Neural cell (in vitro differentiated cells): ENCODE measurements around the gene HCST. TPM values are rescaled to one million over a fixed set of nuclear protein-coding genes. Genes with fewer than 3 reads are reported as not detected.

Experiments
- H2AFZ ChIP-seq: fragments of 200-600, 300-800 bp; sonication (generic), shearing (Covaris generic); 2 replicates; pipeline ENCODE4 v1.6.0; 2014; ENCODE audit warnings: low read depth, mild to moderate bottlenecking, antibody characterized with exemption, low read length, moderate library complexity
- H3F3A ChIP-seq: fragments of 200-600 bp; shearing (Covaris generic); 2 replicates; pipeline ENCODE4 v1.6.1; 2016; ENCODE audit warnings: mild to moderate bottlenecking, moderate library complexity, mixed read lengths, antibody characterized with exemption, low read length; ENCODE audit not compliant: insufficient read depth, poor library complexity, severe bottlenecking
- H3K27ac ChIP-seq: fragments of 200-600, 300-800 bp; sonication (generic), shearing (Covaris generic); 2 replicates; pipeline ENCODE4 v1.5.1; 2014; ENCODE audit warnings: mild to moderate bottlenecking, low read length, moderate library complexity
- H3K27me3 ChIP-seq: fragments of 300-800, 200-600 bp; sonication (generic), shearing (Covaris generic); 2 replicates; pipeline ENCODE4 v1.6.0; 2014; ENCODE audit warnings: mild to moderate bottlenecking, low read depth, low read length, moderate library complexity; ENCODE audit not compliant: insufficient read depth
- H3K36me3 ChIP-seq: fragments of 300-800, 200-600 bp; sonication (generic), shearing (Covaris generic); 2 replicates; pipeline ENCODE4 v1.5.1; 2014; ENCODE audit warnings: mild to moderate bottlenecking, antibody characterized with exemption, low read length, moderate library complexity; ENCODE audit not compliant: insufficient read depth
- H3K4me2 ChIP-seq: fragments of 300-800, 200-600 bp; sonication (generic), shearing (Covaris generic); 2 replicates; pipeline ENCODE4 v1.6.0; 2014; ENCODE audit warnings: mild to moderate bottlenecking, low read length
- H3K4me3 ChIP-seq: fragments of 300-800, 200-600 bp; sonication (generic), shearing (Covaris generic); 2 replicates; pipeline ENCODE4 v1.5.1; 2014; ENCODE audit warnings: mild to moderate bottlenecking, low read length, moderate library complexity
- H3K79me2 ChIP-seq: fragments of 200-600 bp; shearing (Covaris generic); replicated peaks from 2 replicates; pipeline ENCODE4 v1.6.0; 2014; ENCODE audit warnings: mild to moderate bottlenecking, low read length, moderate library complexity; ENCODE audit not compliant: insufficient read depth
- H3K9ac ChIP-seq: fragments of 300-800, 200-600 bp; sonication (generic), shearing (Covaris generic); 2 replicates; pipeline ENCODE4 v1.6.1; 2016; ENCODE audit warnings: mild to moderate bottlenecking, low read length, mixed read lengths
- H3K9me2 ChIP-seq: fragments of 200-600 bp; shearing (Covaris generic); 2 replicates; pipeline ENCODE4 v1.6.1; 2016; ENCODE audit warnings: mild to moderate bottlenecking, low read length, mixed read lengths; ENCODE audit not compliant: insufficient read depth
- H3K9me3 ChIP-seq: fragments of 200-600, 300-800 bp; sonication (generic), shearing (Covaris generic); 2 replicates; pipeline ENCODE4 v1.6.1; 2016; ENCODE audit warnings: mild to moderate bottlenecking, mixed run types, low read length, moderate library complexity, mixed read lengths
- H4K20me1 ChIP-seq: fragments of 200-600 bp; shearing (Covaris generic); 2 replicates; pipeline ENCODE4 v1.6.1; 2016; ENCODE audit warnings: mild to moderate bottlenecking, mixed run types; ENCODE audit not compliant: insufficient read depth
- EP300 ChIP-seq: fragments of 450-650 bp; conservative IDR thresholded peaks from 2 replicates; pipeline ENCODE4 v1.6.1; 2014; ENCODE audit warnings: antibody characterized with exemption, mild to moderate bottlenecking, moderate library complexity; ENCODE audit not compliant: poor library complexity, severe bottlenecking
- EZH2 ChIP-seq: fragments of 200-600, 300-800 bp; shearing (Covaris generic), sonication (generic); IDR thresholded peaks from 2 replicates; pipeline ENCODE4 v1.6.1; 2014; ENCODE audit warnings: antibody characterized with exemption, low read length, borderline replicate concordance, mild to moderate bottlenecking; ENCODE audit not compliant: insufficient read depth, poor library complexity, severe bottlenecking
- MXI1 ChIP-seq: fragments of 450-650 bp; conservative IDR thresholded peaks from 2 replicates; pipeline ENCODE4 v1.6.1; 2014; ENCODE audit warnings: antibody characterized with exemption, mild to moderate bottlenecking; ENCODE audit not compliant: poor library complexity, severe bottlenecking
- POLR2AphosphoS5 ChIP-seq: IDR thresholded peaks from 2 replicates; pipeline ENCODE4 v1.6.1; 2012
- RAD21 ChIP-seq: fragments of 450-650 bp; conservative IDR thresholded peaks from 2 replicates; pipeline ENCODE4 v1.6.1; 2014; ENCODE audit warnings: antibody characterized with exemption, mild to moderate bottlenecking, moderate library complexity
- SMC3 ChIP-seq: fragments of 450-650 bp; conservative IDR thresholded peaks from 2 replicates; pipeline ENCODE4 v1.6.1; 2014; ENCODE audit warnings: antibody characterized with exemption, mild to moderate bottlenecking, moderate library complexity; ENCODE audit not compliant: poor library complexity
- TAF1 ChIP-seq: IDR thresholded peaks from 2 replicates; pipeline ENCODE4 v1.6.1; 2012; ENCODE audit warnings: low read depth
- polyA plus RNA-seq: library from polyadenylated mRNA; depleted of rRNA; stranded (reverse); fragments of >200 nt; gene quantifications from 2 replicates; pipeline ENCODE4 v1.2.3, GENCODE V29; 2014
- TF ChIP-seq, protein P1 (sequence below): fragments of 450-650 bp; IDR thresholded peaks from 2 replicates; pipeline ENCODE4 v1.5.1; 2014; ENCODE audit warnings: antibody characterized with exemption, mild to moderate bottlenecking, moderate library complexity; ENCODE audit not compliant: poor library complexity, severe bottlenecking
- TF ChIP-seq, protein P2 (sequence below): IDR thresholded peaks from 2 replicates; pipeline ENCODE4 v1.6.1; 2012; ENCODE audit warnings: borderline replicate concordance

Gene HCST
- polyA plus RNA-seq, 1 donor from 2014 or later = not detected

DNA sequence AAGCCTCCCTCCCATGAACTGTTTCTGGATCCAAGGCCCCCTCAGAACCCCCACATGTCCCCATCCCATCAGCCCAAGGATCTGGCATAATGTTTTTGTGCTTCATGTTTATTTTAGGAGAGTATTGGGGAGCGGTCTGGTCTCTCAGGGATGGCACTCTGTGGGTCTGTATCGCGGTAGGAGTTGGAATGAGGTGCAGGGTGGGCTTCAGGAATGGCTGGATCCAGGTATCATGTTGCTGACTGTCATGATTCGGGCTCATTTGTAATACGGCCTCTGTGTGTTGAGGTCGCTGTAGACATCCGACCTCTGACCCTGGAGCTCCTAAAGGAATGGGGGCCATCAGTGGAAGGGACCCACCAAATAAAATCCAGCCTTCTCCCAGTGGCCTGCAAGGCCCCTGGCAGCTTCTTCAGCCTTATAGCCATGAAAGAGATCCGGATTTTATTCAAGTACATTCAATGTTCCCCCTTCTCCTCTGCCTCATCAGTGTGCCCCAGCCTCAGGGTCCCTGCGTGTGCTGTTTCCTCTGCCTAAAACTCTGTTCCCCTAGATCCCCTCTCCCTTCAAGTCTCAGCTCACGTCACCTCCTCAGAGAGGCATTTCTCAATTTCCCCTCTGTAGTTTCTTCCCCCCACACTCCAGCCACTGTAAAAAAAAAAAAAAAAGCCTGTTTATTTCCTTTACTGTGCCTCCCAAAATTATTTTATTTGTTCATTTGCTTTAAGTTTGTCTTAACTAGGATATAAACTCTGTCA lies 2.2 kb downstream of the HCST start:
- H3K27ac ChIP-seq = no peak overlapping the region
- no peak overlapping the region for H3K9ac ChIP-seq
- H3F3A ChIP-seq = no peaks in the 10 kb centered on the region
- no peak overlapping the region for H3K4me3 ChIP-seq
- peaks cover 10% of the 10 kb centered on the region for H3K27me3 ChIP-seq
- no peak overlapping the region for H2AFZ ChIP-seq
- no peaks in the 10 kb centered on the region for H3K9me3 ChIP-seq
- H3K9me2 ChIP-seq = no peaks in the 10 kb centered on the region
- no peaks in the 10 kb centered on the region for H3K79me2 ChIP-seq
- H3K4me2 ChIP-seq = no peak overlapping the region
- no peaks in the 10 kb centered on the region for H3K36me3 ChIP-seq
- TF ChIP-seq MXI1 = no peak
- TF ChIP-seq, protein P1, sequence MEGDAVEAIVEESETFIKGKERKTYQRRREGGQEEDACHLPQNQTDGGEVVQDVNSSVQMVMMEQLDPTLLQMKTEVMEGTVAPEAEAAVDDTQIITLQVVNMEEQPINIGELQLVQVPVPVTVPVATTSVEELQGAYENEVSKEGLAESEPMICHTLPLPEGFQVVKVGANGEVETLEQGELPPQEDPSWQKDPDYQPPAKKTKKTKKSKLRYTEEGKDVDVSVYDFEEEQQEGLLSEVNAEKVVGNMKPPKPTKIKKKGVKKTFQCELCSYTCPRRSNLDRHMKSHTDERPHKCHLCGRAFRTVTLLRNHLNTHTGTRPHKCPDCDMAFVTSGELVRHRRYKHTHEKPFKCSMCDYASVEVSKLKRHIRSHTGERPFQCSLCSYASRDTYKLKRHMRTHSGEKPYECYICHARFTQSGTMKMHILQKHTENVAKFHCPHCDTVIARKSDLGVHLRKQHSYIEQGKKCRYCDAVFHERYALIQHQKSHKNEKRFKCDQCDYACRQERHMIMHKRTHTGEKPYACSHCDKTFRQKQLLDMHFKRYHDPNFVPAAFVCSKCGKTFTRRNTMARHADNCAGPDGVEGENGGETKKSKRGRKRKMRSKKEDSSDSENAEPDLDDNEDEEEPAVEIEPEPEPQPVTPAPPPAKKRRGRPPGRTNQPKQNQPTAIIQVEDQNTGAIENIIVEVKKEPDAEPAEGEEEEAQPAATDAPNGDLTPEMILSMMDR = no peak
- H4K20me1 ChIP-seq = no peaks in the 10 kb centered on the region

DNA sequence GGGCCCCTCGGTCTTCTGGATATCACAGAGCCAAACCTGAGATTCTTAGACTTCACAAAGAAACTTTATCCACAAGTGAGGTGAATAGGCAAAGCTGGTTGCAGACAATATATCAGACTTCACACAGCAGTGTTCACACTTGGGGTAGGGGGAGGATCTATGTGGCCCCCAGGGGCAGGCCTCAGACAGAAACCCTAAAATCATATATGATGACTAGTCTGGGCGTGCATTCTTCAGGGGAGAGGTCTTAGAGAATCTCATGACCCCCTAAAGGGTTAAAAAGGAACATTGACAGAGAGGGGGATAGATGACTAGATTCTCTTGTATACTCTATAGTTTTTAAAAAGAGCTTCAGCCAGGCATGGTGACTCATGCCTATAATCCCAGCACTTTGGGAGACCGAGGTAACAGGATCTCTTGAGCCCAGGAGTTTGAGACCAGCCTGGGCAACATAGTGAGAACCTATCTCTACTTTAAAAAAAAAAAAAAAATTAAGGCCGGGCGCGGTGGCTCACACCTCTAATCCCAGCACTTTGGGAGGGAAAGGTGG lies 2.9 kb downstream of the HCST start:
- Histone ChIP-seq H3K4me2 (no peak overlapping the region), H3K9ac (no peak overlapping the region), H3K79me2 (no peaks in the 10 kb centered on the region), H2AFZ (no peak overlapping the region), H3K4me3 (no peak overlapping the region), H3F3A (no peaks in the 10 kb centered on the region), H3K9me2 (no peaks in the 10 kb centered on the region), H3K27ac (no peak overlapping the region), H3K36me3 (no peaks in the 10 kb centered on the region), H3K27me3 (peaks cover 10% of the 10 kb centered on the region), H4K20me1 (no peaks in the 10 kb centered on the region), H3K9me3 (no peaks in the 10 kb centered on the region)
- TF ChIP-seq RAD21 (no peak), MXI1 (no peak), SMC3 (no peak), EP300 (no peak), POLR2AphosphoS5 (no peak), EZH2 (no peak), TAF1 (no peak)
- TF ChIP-seq, protein P2, sequence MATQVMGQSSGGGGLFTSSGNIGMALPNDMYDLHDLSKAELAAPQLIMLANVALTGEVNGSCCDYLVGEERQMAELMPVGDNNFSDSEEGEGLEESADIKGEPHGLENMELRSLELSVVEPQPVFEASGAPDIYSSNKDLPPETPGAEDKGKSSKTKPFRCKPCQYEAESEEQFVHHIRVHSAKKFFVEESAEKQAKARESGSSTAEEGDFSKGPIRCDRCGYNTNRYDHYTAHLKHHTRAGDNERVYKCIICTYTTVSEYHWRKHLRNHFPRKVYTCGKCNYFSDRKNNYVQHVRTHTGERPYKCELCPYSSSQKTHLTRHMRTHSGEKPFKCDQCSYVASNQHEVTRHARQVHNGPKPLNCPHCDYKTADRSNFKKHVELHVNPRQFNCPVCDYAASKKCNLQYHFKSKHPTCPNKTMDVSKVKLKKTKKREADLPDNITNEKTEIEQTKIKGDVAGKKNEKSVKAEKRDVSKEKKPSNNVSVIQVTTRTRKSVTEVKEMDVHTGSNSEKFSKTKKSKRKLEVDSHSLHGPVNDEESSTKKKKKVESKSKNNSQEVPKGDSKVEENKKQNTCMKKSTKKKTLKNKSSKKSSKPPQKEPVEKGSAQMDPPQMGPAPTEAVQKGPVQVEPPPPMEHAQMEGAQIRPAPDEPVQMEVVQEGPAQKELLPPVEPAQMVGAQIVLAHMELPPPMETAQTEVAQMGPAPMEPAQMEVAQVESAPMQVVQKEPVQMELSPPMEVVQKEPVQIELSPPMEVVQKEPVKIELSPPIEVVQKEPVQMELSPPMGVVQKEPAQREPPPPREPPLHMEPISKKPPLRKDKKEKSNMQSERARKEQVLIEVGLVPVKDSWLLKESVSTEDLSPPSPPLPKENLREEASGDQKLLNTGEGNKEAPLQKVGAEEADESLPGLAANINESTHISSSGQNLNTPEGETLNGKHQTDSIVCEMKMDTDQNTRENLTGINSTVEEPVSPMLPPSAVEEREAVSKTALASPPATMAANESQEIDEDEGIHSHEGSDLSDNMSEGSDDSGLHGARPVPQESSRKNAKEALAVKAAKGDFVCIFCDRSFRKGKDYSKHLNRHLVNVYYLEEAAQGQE = no peak
- TF ChIP-seq, protein P1 = no peak
